ENCODE measurements around the gene PTPN3. TPM values are rescaled to one million over a fixed set of nuclear protein-coding genes. Genes with fewer than 3 reads are reported as not detected.

PTPN3 gene
- polyA plus RNA-seq, 10 donors, result 1.7 to 5.9 (median 3.2) TPM

GRCh38 chr9:109426626-109427402 lies 71.3 kb downstream of the PTPN3 start:
- DNase-seq, result no peak

DNA sequence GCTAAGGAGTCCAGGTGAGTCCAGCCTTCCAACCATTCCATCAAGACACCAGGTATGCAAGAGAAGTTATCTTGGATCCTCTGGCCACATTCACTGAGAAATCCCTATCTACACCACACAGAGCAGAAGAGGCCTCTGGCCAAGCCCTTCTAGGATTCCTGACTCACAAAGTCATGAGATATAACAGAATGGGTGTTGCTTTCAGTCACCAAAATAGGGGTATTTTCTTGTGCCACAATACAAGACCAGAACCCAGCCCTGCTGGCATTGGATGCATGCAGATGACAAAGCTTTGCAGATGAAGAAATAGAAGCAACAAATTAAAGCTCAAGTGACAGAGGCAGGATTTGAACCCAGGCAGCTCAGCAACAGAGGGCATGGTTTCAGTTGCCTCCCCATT lies 73.5 kb downstream of the PTPN3 start:
- DNase-seq, result no peak

DNA sequence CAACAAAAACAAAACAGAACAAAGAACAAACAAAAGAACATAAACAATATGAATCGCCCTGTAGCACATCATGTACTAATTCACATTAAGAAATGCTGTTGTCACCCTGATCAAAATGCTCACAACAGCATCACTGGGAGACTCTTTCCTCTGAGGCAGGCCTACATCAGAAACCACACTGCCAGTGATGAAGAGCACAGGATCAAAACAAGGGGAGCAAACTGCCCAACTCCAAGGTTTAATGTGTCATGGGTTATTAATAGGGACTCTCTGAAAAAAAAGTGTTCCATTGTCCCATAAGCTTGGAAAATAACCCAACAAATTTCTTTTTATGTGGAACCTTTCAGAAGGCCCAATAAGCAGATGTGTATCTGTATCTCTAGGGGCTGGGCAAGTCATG lies 74.2 kb downstream of the PTPN3 start:
- no peak for DNase-seq

GRCh38 chr9:109422641-109423040 lies 75.5 kb downstream of the PTPN3 start:
- DNase-seq, result no peak

DNA sequence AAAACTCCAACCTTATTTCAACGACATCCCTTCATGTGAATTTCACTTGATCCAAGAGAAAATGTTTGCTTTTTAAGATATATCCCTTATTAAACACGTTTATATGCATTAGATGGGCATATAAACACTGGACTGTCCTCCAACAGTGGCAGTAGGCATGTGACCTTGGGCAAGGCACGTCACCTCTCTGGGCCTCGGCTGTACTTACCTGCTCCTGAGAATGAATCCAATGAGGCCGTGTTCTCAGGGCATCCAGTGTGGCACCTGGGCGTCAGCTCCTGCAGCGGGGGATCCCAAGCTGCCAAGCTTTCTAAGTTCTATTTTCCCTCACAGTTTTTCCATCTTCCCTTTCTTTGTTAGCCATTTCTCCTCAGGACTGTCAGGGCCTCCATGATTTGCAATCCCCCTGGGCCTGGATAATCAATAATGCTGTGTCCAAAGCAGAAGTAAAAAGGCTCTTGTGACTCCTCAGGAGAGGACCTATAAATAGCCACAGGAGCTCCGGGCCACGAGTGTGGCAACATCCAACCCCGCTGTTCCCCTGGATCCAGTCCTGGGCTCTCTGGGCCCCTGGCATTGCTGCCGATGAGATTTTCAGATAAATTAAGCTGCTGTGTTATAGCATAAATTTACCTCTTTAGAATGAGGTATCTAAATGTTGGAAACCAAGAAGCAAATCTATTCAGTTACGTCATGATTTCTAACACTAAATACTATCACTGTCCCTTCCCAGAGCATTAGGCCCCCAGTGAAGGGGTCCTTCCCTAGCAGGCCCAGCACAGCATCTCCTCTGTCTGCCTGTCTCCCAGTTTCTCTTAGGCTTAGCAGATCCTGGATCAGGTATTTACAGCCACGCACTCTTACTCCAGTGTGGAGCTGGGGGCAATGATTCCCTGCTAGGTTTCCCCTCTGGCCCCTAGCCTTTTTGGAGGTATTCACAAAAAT lies 76.8 kb downstream of the PTPN3 start:
- no peak for DNase-seq

DNA sequence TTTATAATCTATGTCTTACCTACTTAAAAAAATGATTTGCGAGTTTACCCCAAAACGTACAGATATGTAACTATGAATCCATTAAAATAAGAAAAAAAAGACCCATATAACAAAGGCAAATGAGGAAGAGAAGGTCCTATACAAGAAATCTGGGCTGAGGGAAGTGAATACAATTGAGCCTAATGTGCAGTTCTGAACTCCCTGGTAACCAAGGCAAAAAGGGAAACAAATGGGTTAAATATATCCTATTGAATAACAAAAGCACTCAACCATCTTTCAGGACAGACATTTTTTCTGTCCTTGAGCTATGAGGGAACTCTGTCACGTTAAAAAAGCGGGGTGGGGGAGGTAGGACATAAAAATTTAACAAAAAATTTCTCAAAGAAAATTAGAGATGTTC lies 78.6 kb downstream of the PTPN3 start:
- DNase-seq, result no peak

- DNase-seq, result no peak
Observed at GRCh38 chr9:109418827-109419226, 79.3 kb downstream of the PTPN3 start.

DNA sequence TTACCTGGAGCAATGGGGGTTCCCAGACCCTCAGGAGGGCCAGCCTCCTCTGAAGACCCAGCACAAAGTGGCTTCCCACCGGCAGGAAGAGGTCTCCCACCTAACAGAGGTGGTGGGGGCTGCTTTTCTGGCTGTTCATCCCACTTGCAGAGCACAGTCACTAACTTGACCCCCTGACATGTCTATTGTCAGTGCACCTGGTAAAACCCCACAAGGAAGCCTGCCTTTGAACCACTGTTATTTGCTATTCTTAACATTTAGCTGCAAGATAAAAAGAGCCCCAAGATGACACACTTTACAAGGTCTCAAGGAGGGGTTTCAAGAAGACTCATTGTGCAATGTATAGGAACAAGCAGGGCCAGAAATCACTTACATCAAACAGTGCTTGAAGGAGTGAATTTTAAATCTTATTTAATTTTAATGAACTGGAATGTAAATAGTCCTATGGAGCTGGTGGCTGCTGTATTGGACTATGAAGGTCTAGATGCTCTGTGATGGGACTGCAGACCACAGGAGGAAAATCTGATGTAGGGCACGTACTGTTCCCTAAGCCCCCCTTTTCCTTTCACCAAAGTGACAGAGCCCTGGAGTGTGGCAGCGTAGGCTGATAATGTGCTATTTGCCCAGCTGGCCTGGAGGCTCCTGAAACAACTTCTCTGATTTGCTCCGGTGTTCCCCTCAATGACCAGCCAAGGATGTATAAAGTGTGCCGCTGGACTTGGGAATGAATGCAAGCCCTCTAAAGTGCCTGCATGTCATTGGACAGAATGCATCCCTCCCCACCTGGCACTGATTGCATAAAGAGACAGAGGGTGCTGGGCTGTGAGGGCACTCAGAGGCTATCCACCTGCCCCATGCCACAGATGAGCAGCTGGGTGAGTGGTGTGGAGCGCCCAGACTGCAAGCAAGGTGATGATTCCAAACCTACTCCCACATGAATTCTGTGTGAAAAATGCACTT lies 80.2 kb downstream of the PTPN3 start:
- DNase-seq, result no peak

- DNase-seq, result no peak
Observed at GRCh38 chr9:109417054-109417453, 81.1 kb downstream of the PTPN3 start.

GRCh38 chr9:109416135-109416706 lies 81.9 kb downstream of the PTPN3 start:
- DNase-seq, result no peak

DNA sequence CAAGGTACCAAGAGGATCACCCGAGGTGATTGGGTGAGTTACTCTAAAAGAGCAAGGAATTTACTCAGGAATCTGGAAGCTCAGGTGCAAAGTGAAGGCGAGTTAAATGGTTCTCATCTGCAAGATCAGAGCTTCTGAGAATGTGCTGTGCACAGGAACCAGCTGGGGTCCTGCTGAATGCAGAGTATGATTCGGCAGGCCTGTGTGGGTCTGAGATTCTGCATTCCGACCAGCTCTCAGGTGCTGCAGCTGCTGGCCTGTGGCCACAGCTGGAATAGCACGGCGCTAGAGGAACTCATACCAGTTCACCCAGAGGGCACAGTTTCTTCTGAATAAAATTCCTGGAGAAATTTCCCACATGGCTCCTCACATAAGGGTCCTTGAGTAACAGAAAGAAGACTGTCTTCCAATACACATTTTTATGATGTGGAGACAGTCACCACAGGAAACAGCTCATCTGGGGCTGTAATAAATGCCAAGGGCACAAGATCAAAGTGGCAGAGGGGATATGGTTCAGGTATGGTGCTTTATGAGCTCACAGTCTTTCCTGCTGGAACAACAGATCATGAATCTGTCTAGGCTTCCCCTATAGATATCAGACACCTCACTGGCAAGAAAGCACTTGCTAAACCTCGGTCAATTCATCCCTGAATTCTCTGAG lies 83.9 kb downstream of the PTPN3 start:
- no peak for DNase-seq

DNA sequence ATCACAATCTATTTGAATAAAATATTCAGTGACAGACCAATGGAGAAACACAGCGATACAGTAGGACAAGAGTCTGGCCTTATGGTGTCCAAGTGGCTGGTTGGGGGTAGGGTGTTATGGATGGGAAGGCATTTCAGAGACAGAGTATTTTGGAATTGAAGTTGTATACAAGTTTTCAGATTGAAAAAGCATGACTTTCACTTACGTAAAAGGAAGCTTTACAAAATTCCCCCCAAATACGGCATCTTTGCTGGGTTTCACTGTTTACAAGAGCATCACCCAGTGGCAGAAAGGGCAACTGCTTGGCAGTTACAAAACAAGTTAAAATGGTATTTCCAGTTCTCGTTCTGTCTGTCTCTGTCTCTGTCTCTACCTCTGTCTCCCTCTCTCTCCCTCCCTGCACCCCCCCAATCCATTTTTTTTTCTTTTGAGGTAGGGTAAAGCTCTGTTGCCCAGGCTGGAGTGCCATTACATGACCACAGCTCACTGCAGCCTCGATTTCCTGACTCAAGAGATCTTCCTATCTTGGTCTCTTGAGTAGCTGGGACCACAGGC lies 86.2 kb downstream of the PTPN3 start:
- DNase-seq, result peak; percentile 7 to 55 (median 30)

DNA sequence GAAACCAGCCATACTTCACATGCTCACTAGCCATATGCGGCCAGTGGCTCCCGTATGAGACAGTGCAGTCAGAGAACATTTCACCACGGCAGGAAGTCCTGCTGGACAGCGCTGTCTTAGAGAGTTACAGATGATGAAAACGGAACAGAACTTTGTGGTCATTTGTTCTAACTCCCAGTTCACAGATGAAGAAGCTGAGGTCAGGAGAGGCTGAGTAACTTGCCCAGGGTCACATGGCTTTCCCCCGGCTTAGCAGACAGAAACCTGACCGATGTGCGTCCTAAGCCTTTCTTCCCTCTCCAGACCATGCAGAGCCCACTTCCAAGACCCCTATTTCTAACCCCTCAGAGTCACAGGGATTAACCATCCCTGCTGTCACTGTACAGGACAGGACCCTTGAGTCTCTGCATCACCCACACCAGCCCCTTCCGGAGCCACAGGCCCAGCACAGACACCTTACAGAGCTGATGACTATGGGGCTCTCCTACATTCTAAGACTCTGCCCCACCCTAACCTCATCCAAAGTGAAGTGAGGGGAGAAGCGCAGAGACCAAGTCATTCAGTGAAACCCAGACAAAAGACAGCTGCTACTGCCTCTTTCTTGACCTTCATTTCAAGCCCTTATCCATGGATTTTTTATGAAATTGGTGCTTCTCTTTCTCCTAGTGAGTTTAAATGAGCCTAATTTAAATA lies 86.9 kb downstream of the PTPN3 start:
- DNase-seq, result no peak

- no peak for DNase-seq
Observed at GRCh38 chr9:109409773-109410397, 88.2 kb downstream of the PTPN3 start.

- no peak for DNase-seq
Observed at GRCh38 chr9:109408759-109409462, 89.2 kb downstream of the PTPN3 start.

DNA sequence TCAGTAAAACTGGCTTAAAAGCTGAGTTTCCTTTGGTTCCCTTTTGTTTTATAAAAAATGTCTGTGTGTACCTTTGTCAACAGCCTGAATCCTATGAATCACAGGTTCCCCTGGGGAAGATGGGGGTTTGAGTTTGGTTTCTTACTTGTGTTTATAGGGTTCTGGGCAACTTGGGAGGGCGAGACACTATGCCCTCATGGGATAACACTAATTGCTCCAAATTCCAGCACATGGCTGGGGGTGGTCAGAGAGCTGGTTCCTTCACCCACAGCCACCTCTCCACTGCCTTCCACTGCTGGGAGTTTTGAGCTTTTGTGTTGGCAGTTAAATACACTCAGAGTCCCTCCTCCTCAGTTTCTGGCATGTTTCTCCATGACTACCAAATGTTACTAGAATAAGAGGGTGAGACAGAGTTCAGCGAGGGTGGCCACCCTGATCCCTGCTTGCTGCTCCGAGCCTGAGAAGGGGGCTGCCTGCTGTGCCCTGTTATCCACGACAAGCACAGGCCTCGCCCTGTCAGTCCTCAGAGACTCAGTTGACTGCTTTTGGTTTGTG lies 94.3 kb downstream of the PTPN3 start:
- DNase-seq, result peak in 2 of 3 donors; percentile 4 to 18

- peak in 1 of 3 donors; percentile 5 for DNase-seq
Observed at GRCh38 chr9:109403116-109403515, 95.0 kb downstream of the PTPN3 start.

GRCh38 chr9:109401990-109402318 lies 96.2 kb downstream of the PTPN3 start:
- no peak for DNase-seq
